Transverse colon (tissue), 4 donors: ENCODE measurements around the gene RAPGEF3. TPM values are rescaled to one million over a fixed set of nuclear protein-coding genes. Genes with fewer than 3 reads are reported as not detected.

Source experiments
- DNase-seq: peaks from one replicate; pipeline ENCODE4 v3.0.0-alpha.2; 2019
- H3K27ac ChIP-seq, 4 donors: fragments of 200-600 bp; sonication (generic); 2 replicates each; pipeline ENCODE4 v1.5.1; 2016 to 2018; ENCODE audit warnings: inconsistent platforms in 4 of 4
- H3K27me3 ChIP-seq: fragments of 200-600 bp; sonication (generic); 2 replicates; pipeline ENCODE4 v1.5.1; 2017; ENCODE audit warnings: inconsistent platforms
- H3K36me3 ChIP-seq, 4 donors: fragments of 200-600 bp; sonication (generic); 2 replicates each; pipeline ENCODE4 v1.5.1; 2017 to 2019; ENCODE audit warnings: inconsistent platforms in 4 of 4
- H3K4me1 ChIP-seq, 4 donors: fragments of 200-600 bp; sonication (generic); 2 replicates each; pipeline ENCODE4 v1.5.1; 2017 to 2020; ENCODE audit warnings: inconsistent platforms in 4 of 4
- H3K4me3 ChIP-seq, 4 donors: fragments of 200-600 bp; sonication (generic); 1 replicate in 1 of 4; 2 replicates in 3 of 4; pipeline versions ENCODE4 v1.5.1 to v1.6.1; 2017 to 2019; ENCODE audit warnings: inconsistent platforms in 4 of 4
- H3K9me3 ChIP-seq, 2 donors: fragments of 200-600 bp; sonication (generic); 2 replicates each; pipeline ENCODE4 v1.5.1; 2017 to 2019; ENCODE audit warnings: inconsistent platforms in 2 of 2
- POLR2AphosphoS5 ChIP-seq, 3 donors: sonication (generic); formaldehyde crosslinking; IDR thresholded peaks; one replicate each; pipeline ENCODE4 v1.6.1; 2016; ENCODE audit warnings: antibody characterized with exemption in 3 of 3
- WGBS, 2 donors: methylation state at CpG; one replicate each; pipeline ENCODE4 v1.1.5; 2018; ENCODE audit warnings: low coverage in 1 of 2; 5-methylcytosine and 5-hydroxymethylcytosine counted together
- in situ Hi-C, 4 donors: fragments of 200-750 bp; cut with MboI; loops; one replicate each; pipeline versions ENCODE4 v1.15.0 to v1.15.1; 2017; ENCODE audit warnings: low sequenced_read_pairs in 3 of 4, low pct_ligation_motif_present in 1 of 4, low pct_unique_long_range_greater_than_20kb in 1 of 4
- intact Hi-C: fragments of 100-400 bp; cut with DNase I; formaldehyde crosslinking; loops from one replicate; pipeline ENCODE4 v1.15.1; 2023; ENCODE audit warnings: low total_unique reads
- total RNA-seq, 4 donors: library from RNA; depleted of rRNA; stranded (reverse); fragments of >200 nt; gene quantifications; one replicate each; pipeline ENCODE4 v1.1.0, GENCODE V29; 2016
- TF ChIP-seq, protein P1 (sequence below), 5 experiments: fragments of 200-600 bp in 3 of 5; fragments of 450-650 bp in 2 of 5; sonication (generic) in 3 of 5; IDR thresholded peaks; 1 replicate in 2 of 5; 2 replicates in 3 of 5; pipeline ENCODE4 v1.5.1; 2016 to 2017; ENCODE audit warnings: antibody characterized with exemption in 5 of 5, inconsistent platforms in 3 of 5, mild to moderate bottlenecking in 2 of 5, moderate library complexity in 1 of 5

The RAPGEF3 gene
- total RNA-seq, 4 donors from 2014 or later, result 8.1 to 51.7 (median 24.6) TPM

DNA sequence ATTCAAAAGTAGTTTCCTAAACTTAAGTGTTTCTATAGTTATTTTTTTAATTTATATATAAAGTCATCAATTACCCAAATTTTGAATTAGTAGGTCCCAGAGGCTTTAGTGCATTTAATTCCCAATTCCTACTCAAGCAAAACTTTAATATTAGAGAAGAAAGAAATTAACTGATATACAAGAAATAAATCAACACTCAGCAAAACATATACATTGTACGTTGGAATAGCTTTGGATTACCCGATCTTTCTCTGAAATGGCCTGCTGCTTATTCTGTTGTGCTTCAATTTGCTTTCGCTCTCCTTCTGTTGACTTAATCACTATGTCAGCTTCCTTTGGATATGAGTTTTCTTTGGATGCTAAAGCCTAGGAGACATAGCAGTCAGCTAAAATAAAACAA, 71.0 kb downstream of the RAPGEF3 start:
- peaks cover 0 to 9% (median 3%) of the 10 kb centered on the region in 4 donors for H3K36me3 ChIP-seq
- in situ Hi-C loops, result loop anchor here in 1 of 4 donors (10.0 kb wide), 1 partner anchor 653 kb away; no protein-coding TSS in a partner anchor
- 60 to 67% methylated on average over 3 of the region's 3 CpGs for WGBS, 2 donors
- no peaks in the 10 kb centered on the region for H3K27me3 ChIP-seq
- no peak overlapping the region for H3K27ac ChIP-seq
- no peak overlapping the region for H3K4me3 ChIP-seq
- no peaks in the 10 kb centered on the region for H3K9me3 ChIP-seq
- H3K4me1 ChIP-seq, result no peaks in the 10 kb centered on the region
- intact Hi-C loops, result loop anchor here (10.0 kb wide), 1 partner anchor 653 kb away; no protein-coding TSS in a partner anchor
- DNase-seq, result no peak
- TF ChIP-seq, protein P1, sequence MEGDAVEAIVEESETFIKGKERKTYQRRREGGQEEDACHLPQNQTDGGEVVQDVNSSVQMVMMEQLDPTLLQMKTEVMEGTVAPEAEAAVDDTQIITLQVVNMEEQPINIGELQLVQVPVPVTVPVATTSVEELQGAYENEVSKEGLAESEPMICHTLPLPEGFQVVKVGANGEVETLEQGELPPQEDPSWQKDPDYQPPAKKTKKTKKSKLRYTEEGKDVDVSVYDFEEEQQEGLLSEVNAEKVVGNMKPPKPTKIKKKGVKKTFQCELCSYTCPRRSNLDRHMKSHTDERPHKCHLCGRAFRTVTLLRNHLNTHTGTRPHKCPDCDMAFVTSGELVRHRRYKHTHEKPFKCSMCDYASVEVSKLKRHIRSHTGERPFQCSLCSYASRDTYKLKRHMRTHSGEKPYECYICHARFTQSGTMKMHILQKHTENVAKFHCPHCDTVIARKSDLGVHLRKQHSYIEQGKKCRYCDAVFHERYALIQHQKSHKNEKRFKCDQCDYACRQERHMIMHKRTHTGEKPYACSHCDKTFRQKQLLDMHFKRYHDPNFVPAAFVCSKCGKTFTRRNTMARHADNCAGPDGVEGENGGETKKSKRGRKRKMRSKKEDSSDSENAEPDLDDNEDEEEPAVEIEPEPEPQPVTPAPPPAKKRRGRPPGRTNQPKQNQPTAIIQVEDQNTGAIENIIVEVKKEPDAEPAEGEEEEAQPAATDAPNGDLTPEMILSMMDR (IDR thresholded peaks at IDR 0.05), result no peak

DNA sequence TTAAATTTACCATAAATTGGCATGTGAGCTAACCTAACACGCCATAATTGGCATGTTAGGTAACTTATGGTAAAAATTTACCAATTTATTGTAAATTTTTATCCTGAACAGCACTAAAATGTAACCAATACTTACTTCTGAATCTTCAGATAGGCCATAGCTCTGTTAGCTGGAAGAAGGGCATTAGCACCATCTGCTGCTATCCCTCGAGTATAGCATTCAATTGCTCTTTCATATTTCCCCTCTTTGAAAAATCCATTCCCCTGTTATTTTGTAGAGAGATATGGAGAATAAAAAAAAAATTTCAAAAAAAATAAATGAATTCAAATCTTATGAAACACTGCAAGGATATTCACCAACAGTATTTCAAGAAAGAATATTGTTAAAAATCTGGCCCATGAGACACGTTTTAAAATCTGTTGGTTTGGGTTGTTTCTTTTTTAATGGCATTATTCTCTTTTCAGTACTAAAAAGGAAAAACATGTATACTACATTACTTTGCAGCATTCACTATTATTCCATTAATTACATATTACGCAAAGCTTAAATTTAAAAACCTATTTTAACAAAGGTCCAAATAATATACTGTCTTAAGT, 71.9 kb downstream of the RAPGEF3 start:
- WGBS, 2 donors, result 72 to 73% methylated on average over 4 of the region's 4 CpGs
- in situ Hi-C loops (loop anchor here in 1 of 4 donors (10.0 kb wide), 1 partner anchor 652 kb away; no protein-coding TSS in a partner anchor), intact Hi-C loops (loop anchor here (10.0 kb wide), 1 partner anchor 652 kb away; no protein-coding TSS in a partner anchor)
- no peak overlapping the region for H3K27ac ChIP-seq
- no peaks in the 10 kb centered on the region for H3K4me1 ChIP-seq
- H3K27me3 ChIP-seq, result no peaks in the 10 kb centered on the region
- peaks cover 0 to 6% (median 2%) of the 10 kb centered on the region in 4 donors for H3K36me3 ChIP-seq
- no peak for TF ChIP-seq POLR2AphosphoS5 (IDR thresholded peaks at IDR 0.05)
- TF ChIP-seq, protein P1 (IDR thresholded peaks at IDR 0.05), result peak; percentile 38 to 54 (median 50)
- no peak overlapping the region for H3K4me3 ChIP-seq
- DNase-seq, result no peak
- no peaks in the 10 kb centered on the region for H3K9me3 ChIP-seq

Other genes with a start within 250 kb of the RAPGEF3 start
- 10 to 100 TPM in 1 of 4 donors, 1 to 10 TPM in 3; 8.1 to 16.0 (median 9.3) TPM for gene RPAP3, start 52.9 kb downstream of the RAPGEF3 start, total RNA-seq
- gene ENDOU, start 33.4 kb downstream of the RAPGEF3 start, total RNA-seq, result under 1 TPM in 1 of 4 donors, not detected in 3; 0.32 TPM
- gene SLC48A1, start 14.4 kb upstream of the RAPGEF3 start, total RNA-seq, result 10 to 100 TPM; 19.9 to 76.7 (median 23.1) TPM
- 100 to 1,000 TPM in 1 of 4 donors, 10 to 100 TPM in 3; 19.4 to 133 (median 28.3) TPM for gene HDAC7, start 61.0 kb upstream of the RAPGEF3 start, total RNA-seq
- 100 to 1,000 TPM in 2 of 4 donors, 10 to 100 TPM in 2; 62.3 to 191 (median 117) TPM for gene VDR, start 146.1 kb upstream of the RAPGEF3 start, total RNA-seq
- 100 to 1,000 TPM in 2 of 4 donors, 10 to 100 TPM in 2; 51.9 to 258 (median 113) TPM for gene TMEM106C, start 204.7 kb upstream of the RAPGEF3 start, total RNA-seq
- 1 to 10 TPM in 2 of 4 donors, under 1 TPM in 2; 0.16 to 4.2 (median 1.9) TPM for gene COL2A1, start 245.6 kb upstream of the RAPGEF3 start, total RNA-seq